ENCODE measurements around the gene SMIM35. TPM values are rescaled to one million over a fixed set of nuclear protein-coding genes. Genes with fewer than 3 reads are reported as not detected.
"Not testable (repeated sequence)": the region's sequence is repeated elsewhere in the genome, so short reads cannot be mapped to it uniquely, and the experiment has no call there.

Gene SMIM35
- polyA plus RNA-seq, 1 donor from 2014 or later, result 0.38 TPM

GRCh38 chr11:118079491-118079890 lies 7.3 kb downstream of the SMIM35 start:
- H3K4me1 Mint-ChIP-seq, result peaks cover 0 to 5% (median 1%) of the 10 kb centered on the region in 3 donors
- H3K27ac Mint-ChIP-seq, result no peak overlapping the region
- H3K36me3 Mint-ChIP-seq, result no peaks in the 10 kb centered on the region
- H3K9me3 Mint-ChIP-seq, result no peaks in the 10 kb centered on the region
- peaks cover 22% of the 10 kb centered on the region for H3K27me3 Mint-ChIP-seq
- H3K4me3 Mint-ChIP-seq, result no peak overlapping the region

GRCh38 chr11:118078911-118079411 lies 7.8 kb downstream of the SMIM35 start:
- peaks cover 24% of the 10 kb centered on the region for H3K27me3 Mint-ChIP-seq
- H3K4me1 Mint-ChIP-seq, result peaks cover 0 to 5% (median 1%) of the 10 kb centered on the region in 3 donors
- H3K4me3 Mint-ChIP-seq, result no peak overlapping the region
- H3K9me3 Mint-ChIP-seq, result no peaks in the 10 kb centered on the region
- H3K27ac Mint-ChIP-seq, result no peak overlapping the region
- peaks cover 1% of the 10 kb centered on the region for H3K36me3 Mint-ChIP-seq

DNA sequence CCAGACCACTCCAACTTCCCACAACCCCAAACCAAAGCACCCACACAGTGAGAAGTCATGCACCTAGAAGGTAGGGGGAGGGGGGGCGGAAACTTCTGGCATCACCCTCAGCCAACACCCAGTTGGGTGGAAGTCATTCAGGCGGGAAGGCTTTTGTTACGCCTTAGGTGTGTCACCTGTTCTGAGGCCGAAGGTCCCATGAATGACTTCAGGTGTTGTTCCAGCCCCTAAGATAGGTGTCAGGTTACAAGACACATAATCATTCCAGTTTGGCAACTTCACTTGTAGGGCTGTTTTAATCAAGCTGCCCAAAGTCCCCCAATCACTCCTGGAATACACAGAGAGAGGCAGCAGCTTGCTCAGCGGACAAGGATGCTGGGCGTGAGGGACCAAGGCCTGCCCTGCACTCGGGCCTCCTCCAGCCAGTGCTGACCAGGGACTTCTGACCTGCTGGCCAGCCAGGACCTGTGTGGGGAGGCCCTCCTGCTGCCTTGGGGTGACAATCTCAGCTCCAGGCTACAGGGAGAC lies 9.9 kb downstream of the SMIM35 start, which contains the start of gene TMPRSS4:
Gene TMPRSS4 (plus strand): TSS at position 325 of the 528 bp plus-strand sequence. CDS start 225 bp downstream, outside the sequence.
- Mint-ChIP-seq H3K4me1 (peaks cover 0 to 1% (median 1%) of the 10 kb centered on the region in 3 donors), H3K9me3 (no peaks in the 10 kb centered on the region), H3K27me3 (peaks cover 25% of the 10 kb centered on the region), H3K36me3 (peaks cover 1% of the 10 kb centered on the region), H3K4me3 (no peak within 1 kb of the TSS), H3K27ac (peak within 1 kb of the TSS in 1 of 3 donors; percentile 74)

DNA sequence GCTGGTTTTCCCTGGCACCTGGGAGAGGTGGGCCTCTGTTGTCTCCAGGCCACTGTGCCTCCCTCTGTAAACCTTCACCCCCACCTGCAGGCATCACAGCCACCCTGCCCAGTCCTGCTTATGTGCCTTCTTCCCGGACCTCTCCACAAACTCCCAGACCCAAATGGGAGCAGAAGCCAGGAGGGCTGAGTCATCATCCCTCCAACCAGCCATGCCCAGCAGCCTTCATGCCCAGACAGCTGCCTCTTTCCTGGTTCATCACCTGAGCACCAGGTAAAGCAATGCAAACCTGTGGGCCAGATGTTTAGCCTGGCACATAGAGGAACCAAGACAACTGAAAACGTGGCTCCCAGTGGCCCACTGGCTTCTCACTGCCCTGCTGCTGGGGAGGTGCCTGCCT lies 12.0 kb downstream of the SMIM35 start:
- Mint-ChIP-seq H3K4me3 (no peak overlapping the region), H3K4me1 (peaks cover 0 to 1% (median 1%) of the 10 kb centered on the region in 3 donors), H3K9me3 (no peaks in the 10 kb centered on the region), H3K36me3 (peaks cover 1% of the 10 kb centered on the region), H3K27ac (no peak overlapping the region), H3K27me3 (peaks cover 15% of the 10 kb centered on the region)

DNA sequence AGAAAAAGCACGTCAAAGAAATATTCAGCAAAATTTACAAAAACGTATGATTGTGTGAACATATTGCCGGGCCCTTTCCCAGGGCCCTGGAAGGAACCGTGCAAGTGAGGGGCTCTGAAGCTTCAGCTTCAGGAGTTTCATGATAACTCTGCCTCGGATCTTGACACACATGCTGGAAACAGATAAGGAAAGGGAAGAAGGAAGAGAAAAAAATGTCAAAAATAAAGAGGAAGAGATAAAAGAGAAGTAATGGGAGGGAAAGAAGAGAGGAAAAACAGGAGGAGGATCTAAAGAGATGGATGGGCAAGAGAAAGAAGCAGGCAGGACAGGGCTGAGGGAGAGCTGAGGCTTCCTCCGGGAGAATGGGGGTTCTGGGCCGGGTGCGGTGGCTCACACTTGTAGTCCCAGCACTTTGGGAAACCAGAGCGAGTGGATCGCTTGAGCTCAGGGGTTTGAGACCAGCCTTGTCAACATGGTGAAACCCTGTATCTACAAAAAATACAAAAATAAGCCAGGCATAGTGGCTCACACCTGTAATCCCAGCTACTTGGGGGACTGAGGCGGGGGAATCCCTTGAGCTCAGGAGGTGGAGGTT lies 12.6 kb downstream of the SMIM35 start:
- H3K36me3 Mint-ChIP-seq, result peaks cover 1% of the 10 kb centered on the region
- peak overlapping the region in 1 of 4 donors; percentile 50 for H3K4me3 Mint-ChIP-seq
- H3K9me3 Mint-ChIP-seq, result no peaks in the 10 kb centered on the region
- peaks cover 0 to 1% (median 1%) of the 10 kb centered on the region in 3 donors for H3K4me1 Mint-ChIP-seq
- peaks cover 15% of the 10 kb centered on the region for H3K27me3 Mint-ChIP-seq
- H3K27ac Mint-ChIP-seq, result no peak overlapping the region

GRCh38 chr11:118073554-118073953 lies 13.2 kb downstream of the SMIM35 start:
- H3K4me3 Mint-ChIP-seq, result no peak overlapping the region

DNA sequence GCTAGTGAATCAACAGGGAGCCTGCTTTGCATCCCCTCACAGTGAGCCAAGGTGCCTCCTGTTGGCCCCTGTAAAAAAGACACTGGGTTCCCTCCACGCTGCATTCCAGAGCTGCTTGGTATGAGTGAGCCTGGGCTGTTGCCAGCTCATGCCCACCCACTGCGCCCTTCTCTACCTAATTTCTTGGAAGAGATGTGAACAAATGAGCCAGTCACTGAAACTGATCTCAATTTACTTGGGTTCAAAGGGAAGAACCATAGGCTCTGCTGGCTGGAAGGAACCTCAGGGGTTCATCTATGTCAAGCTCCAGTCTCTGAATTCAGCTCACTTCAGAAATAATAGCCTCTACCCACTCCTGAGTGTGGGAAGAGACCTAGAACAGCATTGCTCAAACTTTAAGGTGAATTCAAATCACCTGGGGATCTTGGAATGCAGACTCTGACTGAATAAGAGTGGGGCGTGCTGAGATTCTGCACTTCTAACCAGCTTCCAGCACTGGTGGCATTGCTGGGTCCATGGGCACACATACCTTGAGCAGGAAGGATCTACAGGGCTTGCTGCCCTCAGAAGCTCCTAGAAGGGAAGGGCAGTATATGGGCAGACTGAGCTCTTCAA lies 15.2 kb downstream of the SMIM35 start:
- Mint-ChIP-seq H3K4me1 (peaks cover 0 to under 1% (median 0%) of the 10 kb centered on the region in 3 donors), H3K27me3 (peaks cover 10% of the 10 kb centered on the region), H3K27ac (no peak overlapping the region), H3K9me3 (no peaks in the 10 kb centered on the region), H3K4me3 (no peak overlapping the region), H3K36me3 (peaks cover 1% of the 10 kb centered on the region)

More at GRCh38 chr11:118073554-118073953, 13.2 kb downstream of the SMIM35 start:
- Mint-ChIP-seq H3K27me3 (peaks cover 15% of the 10 kb centered on the region), H3K27ac (no peak overlapping the region), H3K9me3 (no peaks in the 10 kb centered on the region), H3K36me3 (peaks cover 1% of the 10 kb centered on the region), H3K4me1 (peaks cover 0 to 1% (median 1%) of the 10 kb centered on the region in 3 donors)

- H3K27me3 Mint-ChIP-seq, result peaks cover 10% of the 10 kb centered on the region
- no peak overlapping the region for H3K4me3 Mint-ChIP-seq
- H3K4me1 Mint-ChIP-seq, result peaks cover 0 to 2% (median 0%) of the 10 kb centered on the region in 3 donors
- peaks cover under 1% of the 10 kb centered on the region for H3K36me3 Mint-ChIP-seq
- H3K9me3 Mint-ChIP-seq, result no peaks in the 10 kb centered on the region
- H3K27ac Mint-ChIP-seq, result no peak overlapping the region
Observed at GRCh38 chr11:118068945-118069612, 17.7 kb downstream of the SMIM35 start.

GRCh38 chr11:118068206-118068944 lies 18.4 kb downstream of the SMIM35 start:
- no peaks in the 10 kb centered on the region for H3K36me3 Mint-ChIP-seq
- peaks cover 0 to 2% (median 0%) of the 10 kb centered on the region in 3 donors for H3K4me1 Mint-ChIP-seq
- no peaks in the 10 kb centered on the region for H3K9me3 Mint-ChIP-seq
- no peak overlapping the region for H3K4me3 Mint-ChIP-seq
- no peak overlapping the region for H3K27ac Mint-ChIP-seq
- peaks cover 8% of the 10 kb centered on the region for H3K27me3 Mint-ChIP-seq

DNA sequence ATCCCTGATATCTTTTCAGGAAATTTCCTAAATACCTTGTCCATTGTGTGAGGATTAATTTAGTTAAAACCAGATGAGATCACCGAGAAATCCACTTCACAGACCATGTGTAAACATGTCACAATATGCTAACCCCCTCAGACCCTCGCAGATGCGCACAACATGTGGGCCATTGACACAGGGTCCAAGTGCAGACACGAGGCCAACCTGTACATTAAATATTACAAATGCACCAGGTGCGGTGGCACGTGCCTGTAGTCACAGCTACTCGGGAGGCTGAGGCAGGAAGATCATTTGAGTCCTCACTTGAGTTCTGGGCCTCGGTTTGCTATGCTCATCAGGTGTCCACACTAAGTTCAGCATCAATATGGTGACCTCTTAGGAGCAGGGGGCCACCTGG lies 19.8 kb downstream of the SMIM35 start:
- H3K27me3 Mint-ChIP-seq, result peaks cover 11% of the 10 kb centered on the region
- no peaks in the 10 kb centered on the region for H3K36me3 Mint-ChIP-seq
- no peaks in the 10 kb centered on the region for H3K9me3 Mint-ChIP-seq
- no peak overlapping the region for H3K4me3 Mint-ChIP-seq
- no peak overlapping the region for H3K27ac Mint-ChIP-seq
- H3K4me1 Mint-ChIP-seq, result peaks cover 0 to 2% (median 0%) of the 10 kb centered on the region in 3 donors

DNA sequence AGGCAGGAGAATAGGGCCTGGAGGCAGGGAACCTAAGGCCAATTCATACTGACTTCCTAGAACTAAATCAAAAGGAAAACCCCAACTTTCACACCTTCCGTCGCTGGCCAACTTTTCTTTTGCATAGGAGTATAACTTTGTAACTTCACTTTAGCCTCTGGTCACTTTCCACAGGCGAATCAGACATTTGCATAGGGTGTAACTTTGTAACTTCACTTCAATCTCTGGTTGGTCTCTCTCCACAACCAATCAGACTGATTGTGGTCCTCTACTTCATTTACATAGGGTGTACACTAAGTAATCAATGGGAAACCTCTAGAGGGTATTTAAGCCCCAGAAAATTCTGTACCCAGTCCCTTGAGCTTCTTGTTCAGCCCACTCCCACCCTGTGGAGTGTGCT lies 21.4 kb downstream of the SMIM35 start:
- peaks cover 0 to 2% (median 0%) of the 10 kb centered on the region in 3 donors for H3K4me1 Mint-ChIP-seq
- no peak overlapping the region for H3K27ac Mint-ChIP-seq
- no peak overlapping the region for H3K4me3 Mint-ChIP-seq
- H3K27me3 Mint-ChIP-seq, result peaks cover 11% of the 10 kb centered on the region
- no peaks in the 10 kb centered on the region for H3K36me3 Mint-ChIP-seq
- no peaks in the 10 kb centered on the region for H3K9me3 Mint-ChIP-seq

- no peaks in the 10 kb centered on the region for H3K36me3 Mint-ChIP-seq
- H3K27me3 Mint-ChIP-seq, result peaks cover 11% of the 10 kb centered on the region
- peaks cover 0 to 2% (median 0%) of the 10 kb centered on the region in 3 donors for H3K4me1 Mint-ChIP-seq
- peak overlapping the region in 1 of 3 donors; percentile 88 for H3K27ac Mint-ChIP-seq
- no peak overlapping the region for H3K4me3 Mint-ChIP-seq
- no peaks in the 10 kb centered on the region for H3K9me3 Mint-ChIP-seq
Observed at GRCh38 chr11:118064956-118065355, 21.8 kb downstream of the SMIM35 start.

DNA sequence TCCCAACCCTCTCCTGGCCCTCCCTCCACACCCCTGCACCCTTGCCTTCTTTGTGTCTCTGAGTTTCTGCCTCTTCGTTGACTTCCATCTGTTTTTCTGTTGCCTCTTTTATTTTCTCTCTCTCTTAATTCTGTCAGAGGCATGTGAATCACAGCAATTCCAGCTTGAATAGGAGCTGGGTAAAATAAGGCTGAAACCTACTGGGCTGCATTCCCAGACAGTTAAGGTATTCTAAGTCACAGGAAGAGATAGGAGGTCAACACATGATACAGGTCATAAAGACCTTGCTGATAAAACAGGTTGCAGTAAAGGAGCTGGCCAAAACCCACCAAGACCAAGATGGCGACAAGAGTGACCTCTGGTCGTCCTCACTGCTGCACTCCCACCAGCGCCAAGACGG lies 24.1 kb downstream of the SMIM35 start:
- not testable (repeated sequence) for H3K27ac Mint-ChIP-seq, H3K4me1 Mint-ChIP-seq, H3K36me3 Mint-ChIP-seq, H3K4me3 Mint-ChIP-seq, H3K27me3 Mint-ChIP-seq, H3K9me3 Mint-ChIP-seq

DNA sequence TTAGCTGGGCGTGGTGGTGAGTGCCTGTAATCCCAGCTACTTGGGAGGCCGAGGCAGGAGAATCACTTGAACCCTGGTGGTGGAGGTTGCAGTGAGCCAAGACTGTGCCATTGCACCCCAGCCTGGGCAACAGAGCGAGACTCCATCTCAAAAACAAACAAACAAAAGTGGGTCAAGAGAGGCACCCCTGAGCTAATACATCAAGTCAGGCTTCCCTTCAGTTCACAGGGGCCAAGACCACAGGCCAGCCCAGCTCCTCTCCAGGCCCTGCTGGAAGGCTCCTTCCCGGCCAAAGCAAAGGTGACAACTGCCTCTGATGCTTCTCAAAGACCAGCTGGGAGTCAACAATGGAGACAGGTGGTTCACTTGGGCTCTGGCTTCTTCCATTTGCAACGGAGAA lies 24.6 kb downstream of the SMIM35 start:
- H3K4me3 Mint-ChIP-seq, H3K36me3 Mint-ChIP-seq, H3K9me3 Mint-ChIP-seq, H3K4me1 Mint-ChIP-seq, H3K27ac Mint-ChIP-seq: not testable (repeated sequence)
- peaks cover 14% of the 10 kb centered on the region for H3K27me3 Mint-ChIP-seq

Data from IgD-negative memory B cell (primary cell).